G401 (cell line): ENCODE results near the gene CDH26. TPM values are rescaled to one million over a fixed set of nuclear protein-coding genes. Genes with fewer than 3 reads are reported as not detected.

Experiments
- DNase-seq: peaks from one replicate; pipeline ENCODE4 v3.0.0-alpha.2; 2015; ENCODE audit warnings: low spot score
- in situ Hi-C: cut with HindIII; loops from 2 replicates; pipeline ENCODE4 v1.10.0; 2016; ENCODE audit warnings: low sequenced_read_pairs, mixed read lengths
- total RNA-seq: library from RNA; depleted of rRNA; stranded (reverse); fragments of >200 nt; shearing (Covaris generic); gene quantifications from 2 replicates; pipeline ENCODE4 v1.2.3, GENCODE V29; 2014

The CDH26 gene
- total RNA-seq, 1 experiment from 2014 or later = not detected

- no peak for DNase-seq
- in situ Hi-C loops = no loop called here
Observed at GRCh38 chr20:60008130-60008808, 50.0 kb downstream of the CDH26 start.

DNA sequence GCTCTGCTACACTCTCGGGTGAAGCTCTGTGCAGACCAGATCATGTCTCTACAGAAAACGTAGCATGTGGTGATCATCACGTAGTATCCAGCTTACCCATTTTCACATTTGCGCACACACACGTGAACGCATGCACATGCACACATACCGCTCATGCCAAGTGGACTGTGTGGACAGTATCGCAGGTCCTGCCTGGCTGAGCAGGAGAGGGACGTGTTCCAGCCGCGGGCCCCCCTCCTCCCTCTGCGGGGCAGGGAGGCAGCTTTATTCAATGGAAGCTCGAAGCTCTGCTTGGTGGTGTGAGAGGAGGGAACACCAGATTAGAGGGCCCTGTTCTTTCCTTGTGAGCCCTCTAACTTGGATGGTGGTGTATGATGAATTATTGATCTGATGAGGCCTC lies 51.1 kb downstream of the CDH26 start:
- DNase-seq = no peak
- in situ Hi-C loops = no loop called here

DNA sequence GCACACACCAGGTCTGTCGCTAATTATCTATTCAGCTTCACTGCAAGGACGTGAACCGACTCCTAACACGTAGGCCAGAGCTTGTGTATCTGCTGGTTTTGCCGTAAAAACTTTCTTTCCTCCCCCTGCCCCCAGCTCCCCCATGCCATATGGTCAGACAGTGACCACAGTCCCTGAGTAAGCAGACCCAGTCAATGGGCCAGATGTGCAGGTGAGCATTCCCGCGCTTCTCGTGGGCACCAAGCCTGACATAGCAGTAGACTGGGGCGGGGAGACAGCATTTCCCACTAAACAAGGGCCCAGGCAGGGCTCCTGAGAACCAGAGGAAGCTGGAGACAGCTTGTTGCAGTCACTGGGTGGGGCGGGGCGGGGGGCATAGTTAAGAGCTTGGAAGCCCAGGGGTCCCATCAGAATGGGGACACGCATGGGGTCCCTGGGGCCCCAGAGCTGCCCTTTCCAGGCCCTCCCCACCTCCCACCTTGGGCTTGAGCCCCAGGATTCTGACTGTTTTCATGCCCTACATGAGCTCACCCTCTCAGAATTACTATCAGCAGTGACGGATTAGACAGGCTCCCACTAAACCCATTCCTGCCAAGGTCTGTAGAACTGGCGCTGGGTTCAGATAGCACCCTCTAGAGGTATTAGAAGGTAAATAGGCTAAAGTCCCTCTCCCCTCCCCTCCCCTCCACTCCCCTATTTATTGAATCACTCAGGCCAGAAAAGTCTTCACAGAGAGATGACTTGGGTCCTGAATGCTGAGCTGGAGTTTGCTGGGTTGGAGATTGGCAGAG lies 51.8 kb downstream of the CDH26 start:
- in situ Hi-C loops = no loop called here
- no peak for DNase-seq

GRCh38 chr20:60010689-60011458 lies 52.7 kb downstream of the CDH26 start:
- in situ Hi-C loops = no loop called here
- DNase-seq = no peak

DNA sequence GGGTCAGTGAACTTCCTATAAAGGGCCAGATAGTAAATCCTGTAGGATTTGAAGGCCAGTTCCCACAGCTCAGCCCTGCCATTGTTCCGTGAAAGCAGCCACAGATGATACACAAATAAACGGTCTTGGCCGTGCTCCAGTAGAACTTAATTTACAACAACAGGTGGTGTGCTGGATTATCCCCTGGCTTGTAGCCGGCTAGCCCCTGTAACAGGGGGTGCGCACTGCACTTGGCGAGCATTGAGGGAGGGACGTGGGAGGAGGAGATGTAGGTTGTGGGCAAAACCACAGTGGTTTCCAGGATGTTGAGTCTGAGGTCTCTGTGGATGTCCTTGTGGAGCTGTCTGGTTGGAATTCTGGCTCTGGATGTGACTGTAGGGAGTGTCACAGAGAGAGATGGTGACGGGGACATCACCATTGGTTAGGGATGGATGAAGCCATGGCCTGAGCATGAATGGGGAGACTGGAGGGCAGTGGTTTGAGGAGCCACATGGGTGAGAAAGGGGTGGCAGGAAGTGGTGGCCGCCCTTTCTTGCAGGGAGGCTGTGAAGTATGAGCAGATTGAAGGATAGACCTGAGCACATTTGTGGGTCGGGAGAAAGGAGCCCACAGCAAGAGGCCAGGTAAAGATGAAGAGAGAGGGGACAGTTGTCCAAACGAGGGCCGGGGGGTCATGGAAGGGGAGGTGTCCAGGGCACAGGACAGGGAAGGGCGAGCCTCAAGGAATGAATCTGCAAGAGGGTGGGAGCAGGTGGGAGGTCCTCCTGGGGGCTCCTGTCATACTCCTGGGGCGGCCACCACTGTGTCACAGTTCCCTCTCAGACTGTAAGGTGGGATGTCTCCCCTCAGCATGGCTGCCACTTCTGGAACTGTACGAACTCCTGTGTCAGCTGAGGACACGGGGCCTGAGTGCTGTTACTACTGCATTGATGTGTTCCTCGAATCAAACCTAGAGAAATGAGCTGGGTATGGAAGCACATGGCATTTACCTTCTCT lies 53.6 kb downstream of the CDH26 start:
- in situ Hi-C loops = no loop called here

GRCh38 chr20:60013296-60014139 lies 55.3 kb downstream of the CDH26 start:
- in situ Hi-C loops = no loop called here
- DNase-seq = no peak

More for the DNA sequence above, 53.6 kb downstream of the CDH26 start:
- no peak for DNase-seq

DNA sequence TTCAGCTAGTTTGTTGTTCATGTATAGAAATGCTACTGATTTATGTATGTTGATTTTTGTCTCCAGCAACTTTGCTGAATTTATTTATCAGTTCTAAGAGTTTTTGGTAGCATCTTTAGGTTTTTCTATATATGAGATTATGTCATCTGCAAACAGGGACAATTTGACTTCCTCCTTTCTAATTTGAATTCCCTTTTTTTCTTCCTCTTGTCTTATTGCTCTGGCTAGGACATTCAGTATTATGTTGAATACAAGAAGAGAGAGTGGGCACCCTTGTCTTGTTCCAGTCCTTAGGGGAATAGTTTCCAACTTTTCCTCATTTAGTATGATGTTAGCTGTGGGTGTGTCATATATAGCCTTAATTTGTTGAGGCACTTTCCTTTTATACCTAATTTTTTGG lies 58.2 kb downstream of the CDH26 start:
- in situ Hi-C loops = no loop called here
- no peak for DNase-seq

GRCh38 chr20:60020251-60020650 lies 62.0 kb downstream of the CDH26 start:
- DNase-seq = no peak
- in situ Hi-C loops = no loop called here

DNA sequence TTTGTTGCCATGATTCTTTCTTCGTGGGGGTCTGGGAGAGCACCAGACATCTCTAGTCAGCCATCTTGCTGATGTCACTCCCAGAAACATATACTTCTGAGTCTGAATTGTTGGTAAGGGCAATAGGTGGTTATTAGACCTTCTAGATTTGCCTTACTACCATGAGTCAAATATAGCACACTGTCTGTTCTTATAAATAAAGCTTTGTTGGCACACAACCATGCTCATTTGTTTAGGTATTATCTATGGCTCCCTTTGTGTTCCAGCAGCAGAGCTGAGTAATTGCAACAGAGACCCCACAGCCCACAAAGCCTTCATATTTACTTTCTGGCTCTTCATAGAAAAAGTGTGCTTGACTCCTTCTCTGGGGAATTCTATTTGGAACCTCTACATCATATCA lies 62.9 kb downstream of the CDH26 start:
- no peak for DNase-seq
- in situ Hi-C loops = no loop called here

- no peak for DNase-seq
- in situ Hi-C loops = no loop called here
Observed at GRCh38 chr20:60022849-60023248, 64.6 kb downstream of the CDH26 start.

GRCh38 chr20:60024245-60024644 lies 66.0 kb downstream of the CDH26 start:
- in situ Hi-C loops = no loop called here
- no peak for DNase-seq

- DNase-seq = no peak
- in situ Hi-C loops = no loop called here
Observed at GRCh38 chr20:60024801-60025200, 66.6 kb downstream of the CDH26 start.

DNA sequence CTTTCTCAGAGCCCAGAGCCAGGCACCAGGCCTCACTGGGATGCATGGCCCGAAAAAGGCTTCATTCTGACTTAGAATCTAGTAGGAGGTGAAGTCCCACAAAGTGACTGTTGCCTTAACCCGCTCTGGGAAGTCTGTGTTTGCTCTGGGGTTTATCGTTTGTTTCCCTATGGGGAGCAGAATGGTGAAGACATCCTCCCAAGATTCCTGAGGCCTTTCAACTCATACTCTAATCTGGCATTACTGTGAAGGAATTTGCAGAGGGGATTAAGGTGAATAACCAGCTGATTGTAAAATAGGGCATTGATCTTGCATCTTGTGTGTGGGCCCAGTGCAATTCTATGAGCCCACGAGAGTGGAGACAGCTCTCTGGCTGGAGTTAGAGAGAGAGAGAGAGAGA lies 67.8 kb downstream of the CDH26 start:
- in situ Hi-C loops = no loop called here
- no peak for DNase-seq

- no peak for DNase-seq
Observed at GRCh38 chr20:60030471-60030870, 72.2 kb downstream of the CDH26 start.

DNA sequence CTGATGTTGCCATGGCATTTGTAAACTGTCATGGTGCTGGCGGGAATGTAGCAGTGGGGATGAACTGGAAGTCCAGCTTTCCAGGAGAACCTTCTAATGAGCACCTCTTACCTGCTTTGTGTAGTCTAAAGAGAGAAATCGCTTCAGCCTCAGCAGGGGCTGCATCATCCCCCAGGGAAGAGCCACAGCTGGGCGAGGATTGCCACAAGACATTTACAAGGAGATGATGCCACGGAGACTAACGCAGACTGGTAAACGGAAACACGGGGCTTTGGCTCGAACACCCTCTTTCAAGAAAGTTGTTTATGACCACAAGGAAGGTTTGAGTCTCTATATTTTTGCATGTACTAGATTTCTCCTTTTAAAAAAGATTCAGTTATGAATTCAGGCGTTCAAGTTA lies 72.9 kb downstream of the CDH26 start:
- in situ Hi-C loops = no loop called here
- DNase-seq = no peak

More at GRCh38 chr20:60030471-60030870, 72.2 kb downstream of the CDH26 start:
- in situ Hi-C loops = no loop called here

GRCh38 chr20:60034231-60035110 lies 76.2 kb downstream of the CDH26 start:
- DNase-seq = no peak
- in situ Hi-C loops = no loop called here

DNA sequence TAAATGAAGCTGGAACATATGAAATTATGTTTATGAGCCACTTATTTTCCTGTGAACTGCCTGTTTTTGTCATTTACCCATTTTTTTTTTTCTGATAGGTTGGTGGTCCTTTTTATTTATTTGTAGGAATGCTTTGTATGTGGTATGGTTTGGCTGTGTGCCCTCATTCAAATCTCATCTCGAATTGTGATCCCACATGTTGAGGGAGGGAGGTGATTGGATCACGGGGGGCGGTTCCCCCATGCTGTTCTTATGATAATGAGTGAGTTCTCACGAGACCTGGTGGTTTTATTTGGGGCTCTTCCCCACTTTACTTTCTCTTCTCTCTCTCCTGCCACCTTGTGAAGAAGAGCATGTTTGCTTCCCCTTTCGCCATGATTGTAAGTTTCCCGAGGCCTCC lies 77.3 kb downstream of the CDH26 start:
- in situ Hi-C loops = no loop called here
- DNase-seq = no peak
